Aorta (tissue), 5 donors: Measurements from ENCODE around the gene CELF2. TPM values are rescaled to one million over a fixed set of nuclear protein-coding genes. Genes with fewer than 3 reads are reported as not detected.

Experiments
- ATAC-seq: fragments of 200-7000 bp; cut with Tn5 transposase; one replicate; pipeline ENCODE4 v1.9.1; 2022; ENCODE audit warnings: moderate library complexity; ENCODE audit not compliant: low FRiP score
- DNase-seq, 2 donors: peaks; one replicate each; pipeline ENCODE4 v3.0.0-alpha.2; 2020
- H3K27ac ChIP-seq, 2 donors: one replicate each; pipeline ENCODE4 v1.5.1; 2013; ENCODE audit warnings: low read length in 2 of 2, mild to moderate bottlenecking in 2 of 2, moderate library complexity in 2 of 2, control low read depth in 1 of 2, inconsistent platforms in 1 of 2, low read depth in 1 of 2
- H3K27me3 ChIP-seq, 2 donors: one replicate each; pipeline ENCODE4 v1.6.1; 2013; ENCODE audit warnings: control low read depth in 1 of 2, low read length in 1 of 2, mild to moderate bottlenecking in 1 of 2, moderate library complexity in 1 of 2; ENCODE audit not compliant: insufficient read depth in 2 of 2, control insufficient read depth in 1 of 2
- H3K36me3 ChIP-seq, 2 donors: one replicate each; pipeline ENCODE4 v1.6.1; 2013; ENCODE audit warnings: control low read depth in 1 of 2, low read length in 1 of 2, mild to moderate bottlenecking in 1 of 2; ENCODE audit not compliant: insufficient read depth in 2 of 2, control insufficient read depth in 1 of 2
- H3K4me1 ChIP-seq, 2 donors: one replicate each; pipeline ENCODE4 v1.6.1; 2013; ENCODE audit warnings: low read length in 2 of 2, control low read depth in 1 of 2, mild to moderate bottlenecking in 1 of 2, moderate library complexity in 1 of 2; ENCODE audit not compliant: insufficient read depth in 2 of 2, control insufficient read depth in 1 of 2
- H3K4me3 ChIP-seq, 2 donors: one replicate each; pipeline ENCODE4 v1.5.1; 2013; ENCODE audit warnings: low read length in 2 of 2, control low read depth in 1 of 2, mild to moderate bottlenecking in 1 of 2
- H3K9me3 ChIP-seq: one replicate; pipeline ENCODE4 v1.6.1; 2013; ENCODE audit warnings: mild to moderate bottlenecking, low read length; ENCODE audit not compliant: control insufficient read depth
- WGBS, 2 donors: extraction: QIAGEN DNeasy Blood & Tissue Kit; methylation state at CpG; one replicate each; pipeline ENCODE4 v1.1.7; 2013; 5-methylcytosine and 5-hydroxymethylcytosine counted together
- intact Hi-C, 2 donors: fragments of 100-400 bp; cut with DNase I; formaldehyde crosslinking; loops; one replicate each; pipeline versions ENCODE4 v1.14.2 to v1.15.0; 2022
- polyA plus RNA-seq, 2 donors: library from polyadenylated mRNA; stranded (reverse); fragments of 200-250 nt; gene quantifications; one replicate each; pipeline ENCODE4 v1.2.3, GENCODE V29; 2013
- total RNA-seq, 2 donors: library from RNA; stranded (reverse); fragmentation: NEBNext Ultra II Directional; extraction: Animal tissue kit (Norgen Biotek cat#: 25700); gene quantifications; one replicate each; pipeline ENCODE4 v1.2.1, GENCODE V29; 2021
- donor health status: healthy with polysubstance abuse.
- donor health status: Bipolar disorder and iron deficiency.
- donor health status: DM: no; HTN: no; CAD: no.
- donor health status: DM: no; HTN: no; CAD: no.
- donor health status: DM: yes; HTN: yes; CAD: no.

The CELF2 gene
- total and polyA plus RNA-seq, 4 donors = 10.9 to 55.4 (median 36.4) TPM

DNA sequence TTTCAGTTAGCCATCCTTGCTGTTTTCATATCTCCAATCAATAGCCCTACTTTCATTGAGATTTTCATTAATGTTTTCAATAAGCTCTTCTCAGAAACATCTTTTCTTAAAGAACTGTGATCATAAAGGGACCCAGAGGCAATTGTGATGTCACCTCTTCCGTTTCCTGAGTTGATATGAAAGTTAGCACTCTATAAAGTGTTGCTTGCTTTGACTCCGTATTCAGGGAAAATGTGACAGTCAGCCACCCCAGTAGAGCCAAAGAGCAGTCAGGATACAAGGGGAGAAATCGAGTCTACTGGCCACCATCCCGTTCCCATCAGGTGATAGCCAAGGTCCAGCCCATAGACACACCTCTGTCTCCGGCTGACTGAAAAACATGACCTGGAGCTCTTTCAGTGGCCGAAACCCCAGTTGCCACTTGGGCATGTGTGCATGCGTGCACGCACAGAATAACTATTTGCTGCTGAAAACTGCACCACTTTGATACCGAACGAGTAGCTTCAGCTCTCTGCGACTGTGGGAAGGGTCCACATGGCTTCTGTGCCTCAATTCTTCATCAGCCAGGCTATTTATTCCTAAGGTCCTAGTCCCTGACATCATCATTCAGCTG lies 302.4 kb downstream of the CELF2 start:
- DNase-seq = no peak
- Histone ChIP-seq H3K4me1 (no peaks in the 10 kb centered on the region), H3K27me3 (no peaks in the 10 kb centered on the region), H3K36me3 (peaks cover 0 to 7% of the 10 kb centered on the region in 2 donors), H3K4me3 (no peak overlapping the region), H3K27ac (no peak overlapping the region), H3K9me3 (no peaks in the 10 kb centered on the region)
- no peak for ATAC-seq
- intact Hi-C loops = no loop called here
- 85 to 89% methylated on average over 11 of the region's 11 CpGs for WGBS, 2 donors

DNA sequence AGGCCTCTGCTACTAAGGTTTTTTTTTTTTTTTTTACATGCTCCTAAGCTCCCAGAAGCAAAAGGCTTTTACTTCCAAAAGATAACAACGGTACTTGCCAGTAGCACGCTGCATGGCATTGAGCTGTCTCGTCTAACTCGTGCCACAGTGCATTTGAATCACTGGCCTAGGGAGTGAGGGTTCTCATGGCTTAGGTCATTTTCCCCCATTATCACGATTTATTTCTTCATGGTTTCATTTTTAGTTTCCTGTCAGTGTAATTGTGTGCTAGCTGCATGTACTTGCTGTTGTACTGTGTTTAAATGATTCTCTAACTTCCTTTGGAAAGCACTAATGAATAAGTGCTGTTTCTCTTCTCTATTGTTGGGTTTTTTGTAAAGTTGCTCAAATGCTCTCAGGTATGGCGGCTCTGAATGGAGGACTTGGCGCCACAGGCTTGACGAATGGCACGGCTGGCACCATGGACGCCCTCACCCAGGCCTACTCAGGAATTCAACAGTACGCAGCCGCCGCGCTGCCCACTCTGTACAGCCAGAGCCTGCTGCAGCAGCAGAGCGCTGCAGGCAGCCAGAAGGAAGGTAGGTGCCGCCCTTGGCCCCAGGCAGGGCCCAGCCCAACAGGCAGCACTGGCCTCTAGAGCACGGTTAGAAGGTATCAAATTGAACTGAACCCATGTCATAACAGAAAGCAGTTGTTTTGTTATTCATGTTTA lies 303.3 kb downstream of the CELF2 start:
- no peak for DNase-seq
- H3K9me3 ChIP-seq = no peaks in the 10 kb centered on the region
- H3K4me1 ChIP-seq = no peaks in the 10 kb centered on the region
- intact Hi-C loops = no loop called here
- H3K27me3 ChIP-seq = no peaks in the 10 kb centered on the region
- peaks cover 0 to 7% of the 10 kb centered on the region in 2 donors for H3K36me3 ChIP-seq
- WGBS, 2 donors = 90% methylated on average over 17 of the region's 17 CpGs
- H3K27ac ChIP-seq = no peak overlapping the region
- H3K4me3 ChIP-seq = no peak overlapping the region
- ATAC-seq = no peak

DNA sequence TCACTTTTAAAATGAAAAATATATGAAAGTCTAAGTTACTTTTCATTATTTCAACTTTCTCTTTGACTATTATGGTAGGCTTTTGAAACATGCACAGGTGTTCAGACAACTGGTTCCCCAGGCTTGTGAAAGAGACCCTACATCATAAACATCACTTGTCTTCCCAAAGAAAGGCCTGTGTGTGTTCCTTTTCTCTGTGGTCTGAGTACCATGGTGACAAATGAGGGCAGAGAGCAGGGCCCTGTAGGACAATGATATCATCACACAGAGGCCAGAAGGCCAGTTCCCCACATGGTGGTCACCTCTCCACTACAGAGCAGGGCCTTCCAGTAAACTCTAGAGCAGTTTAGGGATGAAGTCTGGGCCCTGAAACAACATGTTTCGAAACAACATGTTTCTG lies 305.0 kb downstream of the CELF2 start:
- Histone ChIP-seq H3K4me1 (no peaks in the 10 kb centered on the region), H3K9me3 (no peaks in the 10 kb centered on the region), H3K27ac (no peak overlapping the region), H3K4me3 (no peak overlapping the region), H3K36me3 (peaks cover 0 to 7% of the 10 kb centered on the region in 2 donors), H3K27me3 (no peaks in the 10 kb centered on the region)
- ATAC-seq (no peak), DNase-seq (no peak)
- 94 to 98% methylated on average over 1 of the region's 1 CpG for WGBS, 2 donors
- intact Hi-C loops = no loop called here

DNA sequence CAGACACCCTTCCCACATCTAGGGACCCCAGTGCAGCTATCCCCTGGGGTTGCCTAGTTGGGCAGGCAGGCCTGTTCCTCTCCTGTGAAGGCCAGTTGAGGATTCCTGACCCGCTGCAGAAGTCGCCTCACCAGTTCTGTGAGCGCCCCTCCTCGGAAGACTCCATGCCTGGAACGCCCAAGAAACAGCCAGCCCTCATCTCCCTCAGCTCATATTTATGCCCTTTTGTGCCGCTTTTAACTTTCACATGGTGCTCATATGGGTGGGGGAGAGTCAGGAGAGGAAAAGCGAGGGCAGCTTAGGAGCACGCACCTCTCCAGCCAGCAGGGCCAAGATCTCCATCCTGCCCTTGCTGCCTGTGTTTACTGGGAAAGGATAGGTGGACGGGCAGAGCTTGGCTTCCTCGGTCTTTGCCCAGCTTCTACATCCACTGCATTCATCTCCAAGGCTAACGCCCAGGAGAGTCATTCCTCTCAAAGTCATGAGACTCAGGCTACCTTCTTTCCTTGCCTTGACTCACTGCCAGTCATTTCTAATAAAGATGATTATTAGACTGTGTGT lies 307.2 kb downstream of the CELF2 start:
- H3K4me1 ChIP-seq = no peaks in the 10 kb centered on the region
- H3K4me3 ChIP-seq = no peak overlapping the region
- ATAC-seq (no peak), DNase-seq (no peak)
- H3K36me3 ChIP-seq = peaks cover 0 to 7% of the 10 kb centered on the region in 2 donors
- H3K9me3 ChIP-seq = no peaks in the 10 kb centered on the region
- no peaks in the 10 kb centered on the region for H3K27me3 ChIP-seq
- 96% methylated on average over 11 of the region's 11 CpGs for WGBS, 2 donors
- H3K27ac ChIP-seq = no peak overlapping the region
- intact Hi-C loops = no loop called here

- Histone ChIP-seq H3K27ac (no peak overlapping the region), H3K36me3 (peaks cover 0 to 7% of the 10 kb centered on the region in 2 donors), H3K4me1 (peaks cover 0 to 8% of the 10 kb centered on the region in 2 donors), H3K9me3 (no peaks in the 10 kb centered on the region), H3K27me3 (no peaks in the 10 kb centered on the region), H3K4me3 (no peak overlapping the region)
- no peak for ATAC-seq
- WGBS, 2 donors = 72 to 87% methylated on average over 2 of the region's 2 CpGs
- intact Hi-C loops = no loop called here
- no peak for DNase-seq
Measured at GRCh38 chr10:11325817-11326216, 308.1 kb downstream of the CELF2 start.

DNA sequence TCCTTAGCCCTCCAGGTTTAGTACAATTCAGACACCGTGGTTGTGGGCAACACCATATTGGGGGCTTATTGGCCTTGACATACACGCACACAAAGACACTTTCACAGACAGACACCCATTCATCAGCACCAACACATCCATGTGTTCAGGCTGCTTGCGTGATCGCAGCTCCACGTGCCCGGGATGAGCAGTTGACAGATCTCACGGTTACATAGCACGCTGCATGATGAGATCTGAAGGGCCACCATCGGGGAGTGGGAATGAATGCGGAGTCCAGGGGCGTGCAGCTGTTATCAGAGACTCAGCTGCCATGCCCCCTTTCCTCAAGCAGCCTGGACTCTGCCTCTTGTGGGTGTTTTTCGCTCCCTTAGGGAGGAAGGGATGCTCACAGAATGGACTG lies 308.6 kb downstream of the CELF2 start:
- Histone ChIP-seq H3K4me1 (peaks cover 0 to 8% of the 10 kb centered on the region in 2 donors), H3K4me3 (no peak overlapping the region), H3K27ac (no peak overlapping the region), H3K36me3 (peaks cover 0 to 7% of the 10 kb centered on the region in 2 donors), H3K27me3 (no peaks in the 10 kb centered on the region), H3K9me3 (no peaks in the 10 kb centered on the region)
- WGBS, 2 donors = 96 to 97% methylated on average over 12 of the region's 12 CpGs
- DNase-seq = no peak
- intact Hi-C loops = no loop called here
- ATAC-seq = no peak

- no peaks in the 10 kb centered on the region for H3K27me3 ChIP-seq
- no peaks in the 10 kb centered on the region for H3K9me3 ChIP-seq
- H3K27ac ChIP-seq = no peak overlapping the region
- no peak overlapping the region for H3K4me3 ChIP-seq
- H3K36me3 ChIP-seq = peaks cover 0 to 5% of the 10 kb centered on the region in 2 donors
- ATAC-seq (no peak), DNase-seq (no peak)
- peaks cover 0 to 8% of the 10 kb centered on the region in 2 donors for H3K4me1 ChIP-seq
- intact Hi-C loops = no loop called here
- 59 to 69% methylated on average over 11 of the region's 11 CpGs for WGBS, 2 donors
Measured at GRCh38 chr10:11326913-11327616, 309.4 kb downstream of the CELF2 start.

DNA sequence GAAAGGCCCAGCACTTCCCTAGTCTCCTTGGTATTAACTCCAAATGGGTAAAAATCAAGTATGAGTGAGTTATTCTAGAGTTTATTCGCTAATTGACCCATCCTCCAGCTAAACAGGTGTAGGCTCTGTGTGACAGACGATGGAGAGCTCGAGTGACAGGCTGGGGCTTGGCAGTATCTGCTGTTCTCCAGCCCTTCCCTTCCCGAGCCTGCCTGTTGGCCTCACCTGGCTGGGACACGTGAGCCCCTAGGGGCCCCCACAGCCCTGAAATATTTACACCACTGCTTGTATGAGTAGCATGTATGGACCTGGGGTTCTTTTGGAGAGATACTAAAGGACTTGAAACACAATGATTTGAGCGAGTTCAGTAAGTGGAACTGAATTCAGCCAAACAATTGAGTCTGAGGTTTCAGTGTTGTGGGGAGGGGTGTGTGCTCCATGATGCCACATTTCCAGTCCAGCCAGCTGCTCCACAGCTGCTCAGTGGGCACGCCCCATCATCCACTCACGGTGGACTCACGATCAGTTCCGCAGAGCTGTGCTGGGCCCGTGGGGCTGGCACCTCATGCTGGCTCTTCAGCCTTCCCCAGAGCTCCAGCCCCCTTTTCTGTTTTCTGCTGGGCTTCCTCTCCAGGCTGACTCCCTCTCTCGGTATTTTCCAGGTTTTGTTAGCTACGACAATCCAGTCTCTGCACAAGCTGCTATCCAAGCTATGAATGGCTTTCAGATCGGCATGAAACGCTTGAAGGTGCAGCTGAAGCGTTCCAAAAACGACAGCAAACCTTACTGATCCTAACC lies 310.8 kb downstream of the CELF2 start:
- DNase-seq (peak in 1 of 2 donors; percentile 58), ATAC-seq (peak; percentile 59)
- Histone ChIP-seq H3K4me3 (no peak overlapping the region), H3K27ac (peak overlapping the region in 1 of 2 donors; percentile 79), H3K4me1 (peaks cover 0 to 8% of the 10 kb centered on the region in 2 donors), H3K9me3 (no peaks in the 10 kb centered on the region), H3K36me3 (peaks cover 0 to 4% of the 10 kb centered on the region in 2 donors), H3K27me3 (no peaks in the 10 kb centered on the region)
- WGBS, 2 donors = 30 to 35% methylated on average over 17 of the region's 17 CpGs
- intact Hi-C loops = no loop called here
